Measurements from ENCODE around the gene RIN3. TPM values are rescaled to one million over a fixed set of nuclear protein-coding genes. Genes with fewer than 3 reads are reported as not detected.

The RIN3 gene
- total and polyA plus RNA-seq, 10 of the 15 experiments (the other 5 are each of a cell fraction or from before 2014, with no cell fraction given): 0.91 to 23.3 (median 6.3) TPM

DNA sequence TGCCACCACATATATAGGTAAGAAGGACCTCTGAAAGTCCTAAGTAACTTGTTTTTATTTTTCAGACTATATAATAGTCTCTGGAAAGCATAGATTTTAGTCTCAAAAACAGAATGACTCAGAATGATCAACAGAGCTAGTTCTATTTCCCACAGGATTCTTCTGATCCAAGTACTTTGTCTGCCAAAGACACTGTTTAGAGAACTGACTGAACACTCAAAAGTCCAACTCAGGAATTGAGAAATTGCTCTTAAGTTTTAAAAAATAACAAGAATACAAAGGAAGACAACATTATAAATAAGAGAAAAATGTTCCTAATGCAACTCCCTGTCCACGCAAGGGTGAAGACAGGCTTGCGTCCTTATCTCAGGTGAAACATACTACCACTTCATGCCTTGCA is 205.8 kb downstream of the RIN3 start:
- peaks cover 0 to 5% of the 10 kb centered on the region in 2 experiments; a peak in 2 of 4 replicates for H3K36me3 ChIP-seq (ENCODE audit: control insufficient read depth in 2 of 2, insufficient read depth in 2 of 2, low read length in 1 of 2)
- ChIA-PET POLR2A (no interaction called here), CTCF (interaction anchor here (1.1 kb wide), 2 partner anchors 61 to 64 kb away, joined by 3 to 5 read pairs; no protein-coding TSS in a partner anchor), RAD21 (ENCODE audit: unreplicated experiment) (no interaction called here), SMC1A (ENCODE audit: uncharacterized antibody, unreplicated experiment) (interaction anchor here (1.1 kb wide), 2 partner anchors 61 to 64 kb away, joined by 3 read pairs; no protein-coding TSS in a partner anchor)
- no peaks in the 10 kb centered on the region for H3K4me1 ChIP-seq (ENCODE audit: control insufficient read depth, insufficient read depth, low read length)
- H3K79me2 ChIP-seq (ENCODE audit: control insufficient read depth, insufficient read depth, low read length): no peaks in the 10 kb centered on the region
- H3K4me3 ChIP-seq: no peak overlapping the region
- no peak overlapping the region for H3K27ac ChIP-seq (ENCODE audit: control insufficient read depth, insufficient read depth)
- no peak overlapping the region for H2AFZ ChIP-seq (ENCODE audit: control insufficient read depth, low read depth, low read length)
- WGBS (ENCODE audit: insufficient coverage, insufficient replicate concordance, low lambda C conversion rate, missing lambda C conversion rate): 95% methylated on average over 2 of the region's 2 CpGs
- H3K9ac ChIP-seq (ENCODE audit: control insufficient read depth, insufficient read depth, low read length): no peak overlapping the region
- in situ Hi-C loops (cut with MboI) (no loop called here), intact Hi-C loops (cut with micrococcal nuclease; ENCODE audit: unreplicated experiment) (loop anchor here (10.0 kb wide), 1 partner anchor 445 kb away; no protein-coding TSS in a partner anchor)
- no peak overlapping the region for H3K4me2 ChIP-seq (ENCODE audit: control insufficient read depth, insufficient read depth)
- DNase-seq (ENCODE audit: low read depth, low spot score): no peak
- H3K9me3 ChIP-seq (replicated peaks; ENCODE audit: control insufficient read depth, insufficient read depth, low read length): no peaks in the 10 kb centered on the region; the same call in 2 of the 3 replicates
- no peak for FAIRE-seq
- BruUV-seq (replicated peaks): no TSS peak
- no peak for ATAC-seq
- TF ChIP-seq, protein P1, sequence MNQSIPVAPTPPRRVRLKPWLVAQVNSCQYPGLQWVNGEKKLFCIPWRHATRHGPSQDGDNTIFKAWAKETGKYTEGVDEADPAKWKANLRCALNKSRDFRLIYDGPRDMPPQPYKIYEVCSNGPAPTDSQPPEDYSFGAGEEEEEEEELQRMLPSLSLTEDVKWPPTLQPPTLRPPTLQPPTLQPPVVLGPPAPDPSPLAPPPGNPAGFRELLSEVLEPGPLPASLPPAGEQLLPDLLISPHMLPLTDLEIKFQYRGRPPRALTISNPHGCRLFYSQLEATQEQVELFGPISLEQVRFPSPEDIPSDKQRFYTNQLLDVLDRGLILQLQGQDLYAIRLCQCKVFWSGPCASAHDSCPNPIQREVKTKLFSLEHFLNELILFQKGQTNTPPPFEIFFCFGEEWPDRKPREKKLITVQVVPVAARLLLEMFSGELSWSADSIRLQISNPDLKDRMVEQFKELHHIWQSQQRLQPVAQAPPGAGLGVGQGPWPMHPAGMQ (IDR thresholded peaks at IDR 0.05; ENCODE audit: borderline replicate concordance): no peak
- TF ChIP-seq IKZF2 (IDR thresholded peaks at IDR 0.05) (no peak), ETV6 (conservative IDR thresholded peaks at IDR 0.05 in 1 of 2, IDR thresholded peaks at IDR 0.05 in 1 of 2; ENCODE audit: borderline replicate concordance in 1 of 2, low read depth in 1 of 2) (no peak), POLR2AphosphoS2 (IDR thresholded peaks at IDR 0.05; ENCODE audit: low read depth, low read length) (no peak), EED (IDR thresholded peaks at IDR 0.05; ENCODE audit: low read depth) (no peak), NRF1 (conservative IDR thresholded peaks at IDR 0.05; ENCODE audit: low read depth, low read length) (no peak), PML (IDR thresholded peaks at IDR 0.05; ENCODE audit: low read length) (no peak), EGR1 (IDR thresholded peaks at IDR 0.05; ENCODE audit: borderline replicate concordance in 1 of 2, low read depth in 2 of 2, low read length in 2 of 2) (no peak), STAT1 (conservative IDR thresholded peaks at IDR 0.05) (no peak), SRF (IDR thresholded peaks at IDR 0.05; ENCODE audit: low read depth in 2 of 2, low read length in 2 of 2) (no peak), ZNF384 (IDR thresholded peaks at IDR 0.05; ENCODE audit: borderline replicate concordance, low read depth, low read length) (no peak), POLR2AphosphoS5 (IDR thresholded peaks at IDR 0.05; ENCODE audit: low read length) (no peak)
- TF ChIP-seq, protein P2, sequence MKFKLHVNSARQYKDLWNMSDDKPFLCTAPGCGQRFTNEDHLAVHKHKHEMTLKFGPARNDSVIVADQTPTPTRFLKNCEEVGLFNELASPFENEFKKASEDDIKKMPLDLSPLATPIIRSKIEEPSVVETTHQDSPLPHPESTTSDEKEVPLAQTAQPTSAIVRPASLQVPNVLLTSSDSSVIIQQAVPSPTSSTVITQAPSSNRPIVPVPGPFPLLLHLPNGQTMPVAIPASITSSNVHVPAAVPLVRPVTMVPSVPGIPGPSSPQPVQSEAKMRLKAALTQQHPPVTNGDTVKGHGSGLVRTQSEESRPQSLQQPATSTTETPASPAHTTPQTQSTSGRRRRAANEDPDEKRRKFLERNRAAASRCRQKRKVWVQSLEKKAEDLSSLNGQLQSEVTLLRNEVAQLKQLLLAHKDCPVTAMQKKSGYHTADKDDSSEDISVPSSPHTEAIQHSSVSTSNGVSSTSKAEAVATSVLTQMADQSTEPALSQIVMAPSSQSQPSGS (IDR thresholded peaks at IDR 0.05; ENCODE audit: low read length): no peak
- TF ChIP-seq, protein P3, sequence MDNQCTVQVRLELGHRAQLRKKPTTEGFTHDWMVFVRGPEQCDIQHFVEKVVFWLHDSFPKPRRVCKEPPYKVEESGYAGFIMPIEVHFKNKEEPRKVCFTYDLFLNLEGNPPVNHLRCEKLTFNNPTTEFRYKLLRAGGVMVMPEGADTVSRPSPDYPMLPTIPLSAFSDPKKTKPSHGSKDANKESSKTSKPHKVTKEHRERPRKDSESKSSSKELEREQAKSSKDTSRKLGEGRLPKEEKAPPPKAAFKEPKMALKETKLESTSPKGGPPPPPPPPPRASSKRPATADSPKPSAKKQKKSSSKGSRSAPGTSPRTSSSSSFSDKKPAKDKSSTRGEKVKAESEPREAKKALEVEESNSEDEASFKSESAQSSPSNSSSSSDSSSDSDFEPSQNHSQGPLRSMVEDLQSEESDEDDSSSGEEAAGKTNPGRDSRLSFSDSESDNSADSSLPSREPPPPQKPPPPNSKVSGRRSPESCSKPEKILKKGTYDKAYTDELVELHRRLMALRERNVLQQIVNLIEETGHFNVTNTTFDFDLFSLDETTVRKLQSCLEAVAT (IDR thresholded peaks at IDR 0.05): no peak
- TF ChIP-seq, protein P4, sequence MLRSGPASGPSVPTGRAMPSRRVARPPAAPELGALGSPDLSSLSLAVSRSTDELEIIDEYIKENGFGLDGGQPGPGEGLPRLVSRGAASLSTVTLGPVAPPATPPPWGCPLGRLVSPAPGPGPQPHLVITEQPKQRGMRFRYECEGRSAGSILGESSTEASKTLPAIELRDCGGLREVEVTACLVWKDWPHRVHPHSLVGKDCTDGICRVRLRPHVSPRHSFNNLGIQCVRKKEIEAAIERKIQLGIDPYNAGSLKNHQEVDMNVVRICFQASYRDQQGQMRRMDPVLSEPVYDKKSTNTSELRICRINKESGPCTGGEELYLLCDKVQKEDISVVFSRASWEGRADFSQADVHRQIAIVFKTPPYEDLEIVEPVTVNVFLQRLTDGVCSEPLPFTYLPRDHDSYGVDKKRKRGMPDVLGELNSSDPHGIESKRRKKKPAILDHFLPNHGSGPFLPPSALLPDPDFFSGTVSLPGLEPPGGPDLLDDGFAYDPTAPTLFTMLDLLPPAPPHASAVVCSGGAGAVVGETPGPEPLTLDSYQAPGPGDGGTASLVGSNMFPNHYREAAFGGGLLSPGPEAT (IDR thresholded peaks at IDR 0.05; ENCODE audit: low read depth): no peak
- no peaks in the 10 kb centered on the region; the same call in 1 of the 2 replicates for H4K20me1 ChIP-seq (ENCODE audit: control insufficient read depth, insufficient read depth)
- no peaks in the 10 kb centered on the region for H3K27me3 ChIP-seq (replicated peaks in 1 of 2; ENCODE audit: control insufficient read depth in 2 of 2, insufficient read depth in 2 of 2, low read length in 1 of 2)
